GM12878 (cell line): ENCODE measurements around the gene DLG2. TPM values are rescaled to one million over a fixed set of nuclear protein-coding genes. Genes with fewer than 3 reads are reported as not detected.

Experiments
- ATAC-seq: fragments of 200-7000 bp; cut with Tn5 transposase; 3 replicates; pipeline ENCODE4 v1.9.1; 2020; ENCODE audit warnings: mild to moderate bottlenecking, moderate library complexity
- BruUV-seq: library from RNA; stranded (reverse); fragments of 400-500 nt; replicated peaks from 2 replicates; lab custom pipeline; 2021; lab: Mats Ljungman, UMichigan
- CTCF ChIA-PET: fragments of 300-600 bp; sonication (Branson Sonifier 250); formaldehyde crosslinking; extraction: SDS; loops from one replicate; lab custom pipeline; 2021; ENCODE audit warnings: inconsistent platforms; lab: Yijun Ruan, JAX
- POLR2A ChIA-PET: fragments of 350-600 bp; formaldehyde crosslinking; extraction: SDS; loops from one replicate; lab custom pipeline; 2021; ENCODE audit warnings: inconsistent platforms; lab: Charles Lee
- RAD21 ChIA-PET: fragments of 300-600 bp; sonication (Branson Sonifier 250); formaldehyde crosslinking; loops from one replicate; lab custom pipeline; 2023; ENCODE audit warnings: antibody characterized with exemption; ENCODE audit not compliant: unreplicated experiment; lab: Charles Lee
- SMC1A ChIA-PET: fragments of 300-600 bp; sonication (Branson Sonifier 250); formaldehyde crosslinking; loops from one replicate; lab custom pipeline; 2023; ENCODE audit not compliant: unreplicated experiment, uncharacterized antibody; lab: Charles Lee
- DNase-seq: peaks from one replicate; pipeline ENCODE4 v3.0.0-alpha.2; 2011; ENCODE audit warnings: low read depth, low spot score
- FAIRE-seq: peaks from 3 replicates; lab custom pipeline; 2011; peaks lifted over from hg19 to GRCh38; lab: Jason Lieb, UNC
- H2AFZ ChIP-seq: 2 replicates; pipeline ENCODE4 v1.6.0; 2011; ENCODE audit warnings: low read depth, low read length, control low read depth; ENCODE audit not compliant: control insufficient read depth
- H3K27ac ChIP-seq: 2 replicates; pipeline ENCODE4 v1.5.1; 2011; ENCODE audit warnings: control low read depth; ENCODE audit not compliant: control insufficient read depth, insufficient read depth
- H3K27me3 ChIP-seq, 2 experiments: replicated peaks in 1 of 2; 2 replicates each; pipeline versions ENCODE4 v1.6.0 to v1.6.1; 2011; ENCODE audit warnings: low read length in 1 of 2; ENCODE audit not compliant: control insufficient read depth in 2 of 2, insufficient read depth in 2 of 2
- H3K36me3 ChIP-seq, 2 experiments: 2 replicates each; pipeline ENCODE4 v1.5.1; 2011; ENCODE audit warnings: low read length in 1 of 2; ENCODE audit not compliant: control insufficient read depth in 2 of 2, insufficient read depth in 2 of 2
- H3K4me1 ChIP-seq: 2 replicates; pipeline ENCODE4 v1.6.1; 2011; ENCODE audit warnings: mild to moderate bottlenecking, low read length, moderate library complexity, mixed read lengths; ENCODE audit not compliant: control insufficient read depth, insufficient read depth
- H3K4me2 ChIP-seq: 2 replicates; pipeline ENCODE4 v1.6.0; 2011; ENCODE audit warnings: control low read depth; ENCODE audit not compliant: control insufficient read depth, insufficient read depth
- H3K4me3 ChIP-seq: fragments of 200-600 bp; sonication (generic); 2 replicates; pipeline ENCODE4 v1.5.1; 2016
- H3K79me2 ChIP-seq: 2 replicates; pipeline ENCODE4 v1.6.0; 2011; ENCODE audit warnings: low read length; ENCODE audit not compliant: control insufficient read depth, insufficient read depth
- H3K9ac ChIP-seq: 2 replicates; pipeline ENCODE4 v1.8.0; 2011; ENCODE audit warnings: low read length, control low read depth, mixed read lengths; ENCODE audit not compliant: control insufficient read depth, insufficient read depth
- H3K9me3 ChIP-seq: replicated peaks from 3 replicates; pipeline ENCODE4 v1.5.1; 2011; ENCODE audit warnings: mild to moderate bottlenecking, low read length; ENCODE audit not compliant: control insufficient read depth, insufficient read depth
- H4K20me1 ChIP-seq: 2 replicates; pipeline ENCODE4 v1.6.0; 2011; ENCODE audit not compliant: control insufficient read depth, insufficient read depth
- NFXL1 ChIP-seq: fragments of 450-650 bp; IDR thresholded peaks from 2 replicates; pipeline ENCODE4 v1.6.1; 2017; ENCODE audit warnings: antibody characterized with exemption, mild to moderate bottlenecking, borderline replicate concordance
- POLR2AphosphoS5 ChIP-seq: IDR thresholded peaks from 2 replicates; pipeline ENCODE4 v1.6.1; 2011; ENCODE audit warnings: mild to moderate bottlenecking, low read length, inconsistent platforms
- SMAD5 ChIP-seq: IDR thresholded peaks from 2 replicates; pipeline ENCODE4 v1.6.1; 2016; ENCODE audit warnings: antibody characterized with exemption, low read depth
- WGBS: methylation state at CpG from one replicate; pipeline ENCODE4 v1.1.6; 2016; ENCODE audit warnings: low lambda C conversion rate; ENCODE audit not compliant: insufficient replicate concordance, insufficient coverage; ENCODE audit errors: missing lambda C conversion rate; 5-methylcytosine and 5-hydroxymethylcytosine counted together
- in situ Hi-C: fragments of 300-500 bp; cut with MboI; formaldehyde crosslinking; loops from 9 replicates; pipeline ENCODE4 v1.14.3; 2018; ENCODE audit warnings: mixed read lengths
- intact Hi-C: fragments of 100-400 bp; cut with micrococcal nuclease; formaldehyde crosslinking; loops from one replicate; pipeline ENCODE4 v1.14.2; 2022; ENCODE audit not compliant: unreplicated experiment
- polyA plus RNA-seq, 11 experiments: library from polyadenylated mRNA; depleted of rRNA in 4 of 11; unstranded in 6 of 11; stranded (reverse) in 5 of 11; fragments of >200 nt; fragmentation: Nextera tagmentation in 4 of 11; fragmentation: Illumina TruSeq in 1 of 11; extraction: Ambion mirVana in 4 of 11; extraction: Trizol in 1 of 11; gene quantifications; 1 replicate in 1 of 11; 2 replicates in 10 of 11; pipeline versions ENCODE4 v1.2.1 to v1.2.3, GENCODE V29; 2011 to 2016; ENCODE audit warnings: inconsistent platforms in 2 of 11, missing spikeins in 2 of 11, low read depth in 1 of 11
- total RNA-seq, 4 experiments: library from RNA; depleted of rRNA in 3 of 4; stranded (reverse); fragments of >200 nt in 3 of 4; fragmentation: Illumina TruSeq in 1 of 4; extraction: Trizol in 1 of 4; gene quantifications; 2 replicates each; pipeline versions ENCODE4 v1.2.1 to v1.2.3, GENCODE V29; 2013 to 2021
- TF ChIP-seq, protein P1 (sequence below): fragments of 450-650 bp; formaldehyde crosslinking; IDR thresholded peaks from 2 replicates; pipeline ENCODE4 v1.5.0; 2022; ENCODE audit warnings: mild to moderate bottlenecking, missing genetic modification characterization
- TF ChIP-seq, protein P2 (sequence below): fragments of 450-650 bp; IDR thresholded peaks from 2 replicates; pipeline ENCODE4 v1.6.1; 2017; ENCODE audit warnings: antibody characterized with exemption, mild to moderate bottlenecking, moderate library complexity
- TF ChIP-seq, protein P3 (sequence below): IDR thresholded peaks from 2 replicates; pipeline ENCODE4 v1.6.1; 2012; ENCODE audit warnings: low read length, inconsistent platforms

DLG2 gene
- total and polyA plus RNA-seq, 10 of the 15 experiments (the other 5 are each of a cell fraction or from before 2014, with no cell fraction given) = 0.09 to 0.98 (median 0.35) TPM

DNA sequence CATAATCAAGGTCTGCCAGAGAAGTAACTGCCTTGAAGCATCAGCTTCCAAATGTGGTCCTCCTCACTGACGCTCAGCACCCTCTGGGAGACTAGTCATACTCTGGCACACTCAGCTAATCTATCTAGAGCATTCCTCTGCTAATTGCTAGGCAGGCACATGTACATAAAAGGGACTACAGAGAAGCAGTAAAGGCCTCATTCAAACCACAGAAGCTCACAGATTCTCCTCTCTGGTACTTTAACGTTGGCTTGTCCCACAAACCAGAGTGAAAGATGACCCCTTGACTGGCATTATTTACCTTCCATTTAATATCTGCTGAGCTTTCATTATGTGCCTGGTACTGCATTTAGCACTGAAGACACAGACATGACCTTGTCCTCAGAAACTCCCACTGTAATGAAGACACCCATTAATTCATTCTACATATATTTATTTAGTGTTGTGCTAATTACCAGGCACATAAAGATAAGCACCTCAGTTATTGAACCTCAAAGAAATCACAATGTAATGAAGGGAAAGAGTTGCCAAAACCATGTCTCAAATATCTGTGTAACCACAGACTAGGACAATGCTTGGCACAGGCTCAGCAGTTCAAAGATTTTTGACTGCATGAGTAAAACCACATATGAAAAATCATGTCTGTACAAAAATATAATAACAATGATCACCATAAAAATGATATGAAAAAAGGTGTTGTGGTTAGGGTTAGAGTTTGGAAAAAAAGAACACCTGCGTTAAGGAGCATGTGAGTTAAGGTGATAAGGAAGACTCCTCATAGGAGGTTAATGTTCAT, 550.4 kb downstream of the DLG2 start:
- RAD21 ChIA-PET = no interaction called here
- Histone ChIP-seq H4K20me1 (no peaks in the 10 kb centered on the region), H3K9me3 (no peaks in the 10 kb centered on the region), H3K27me3 (no peaks in the 10 kb centered on the region), H3K27ac (no peak overlapping the region), H3K9ac (no peak overlapping the region), H3K4me1 (no peaks in the 10 kb centered on the region), H3K79me2 (no peaks in the 10 kb centered on the region), H3K4me3 (no peak overlapping the region), H3K36me3 (no peaks in the 10 kb centered on the region), H3K4me2 (no peak overlapping the region), H2AFZ (no peak overlapping the region)
- FAIRE-seq (no peak), DNase-seq (no peak), ATAC-seq (no peak)
- in situ Hi-C loops = no loop called here
- WGBS = 24% methylated on average over 3 of the region's 3 CpGs
- POLR2A ChIA-PET = no interaction called here
- SMC1A ChIA-PET = no interaction called here
- no TSS peak for BruUV-seq
- intact Hi-C loops = no loop called here
- no peak for TF ChIP-seq NFXL1
- TF ChIP-seq, protein P1, sequence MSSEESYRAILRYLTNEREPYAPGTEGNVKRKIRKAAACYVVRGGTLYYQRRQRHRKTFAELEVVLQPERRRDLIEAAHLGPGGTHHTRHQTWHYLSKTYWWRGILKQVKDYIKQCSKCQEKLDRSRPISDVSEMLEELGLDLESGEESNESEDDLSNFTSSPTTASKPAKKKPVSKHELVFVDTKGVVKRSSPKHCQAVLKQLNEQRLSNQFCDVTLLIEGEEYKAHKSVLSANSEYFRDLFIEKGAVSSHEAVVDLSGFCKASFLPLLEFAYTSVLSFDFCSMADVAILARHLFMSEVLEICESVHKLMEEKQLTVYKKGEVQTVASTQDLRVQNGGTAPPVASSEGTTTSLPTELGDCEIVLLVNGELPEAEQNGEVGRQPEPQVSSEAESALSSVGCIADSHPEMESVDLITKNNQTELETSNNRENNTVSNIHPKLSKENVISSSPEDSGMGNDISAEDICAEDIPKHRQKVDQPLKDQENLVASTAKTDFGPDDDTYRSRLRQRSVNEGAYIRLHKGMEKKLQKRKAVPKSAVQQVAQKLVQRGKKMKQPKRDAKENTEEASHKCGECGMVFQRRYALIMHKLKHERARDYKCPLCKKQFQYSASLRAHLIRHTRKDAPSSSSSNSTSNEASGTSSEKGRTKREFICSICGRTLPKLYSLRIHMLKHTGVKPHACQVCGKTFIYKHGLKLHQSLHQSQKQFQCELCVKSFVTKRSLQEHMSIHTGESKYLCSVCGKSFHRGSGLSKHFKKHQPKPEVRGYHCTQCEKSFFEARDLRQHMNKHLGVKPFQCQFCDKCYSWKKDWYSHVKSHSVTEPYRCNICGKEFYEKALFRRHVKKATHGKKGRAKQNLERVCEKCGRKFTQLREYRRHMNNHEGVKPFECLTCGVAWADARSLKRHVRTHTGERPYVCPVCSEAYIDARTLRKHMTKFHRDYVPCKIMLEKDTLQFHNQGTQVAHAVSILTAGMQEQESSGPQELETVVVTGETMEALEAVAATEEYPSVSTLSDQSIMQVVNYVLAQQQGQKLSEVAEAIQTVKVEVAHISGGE (CRISPR knock-in tag) = no peak
- TF ChIP-seq, protein P2, sequence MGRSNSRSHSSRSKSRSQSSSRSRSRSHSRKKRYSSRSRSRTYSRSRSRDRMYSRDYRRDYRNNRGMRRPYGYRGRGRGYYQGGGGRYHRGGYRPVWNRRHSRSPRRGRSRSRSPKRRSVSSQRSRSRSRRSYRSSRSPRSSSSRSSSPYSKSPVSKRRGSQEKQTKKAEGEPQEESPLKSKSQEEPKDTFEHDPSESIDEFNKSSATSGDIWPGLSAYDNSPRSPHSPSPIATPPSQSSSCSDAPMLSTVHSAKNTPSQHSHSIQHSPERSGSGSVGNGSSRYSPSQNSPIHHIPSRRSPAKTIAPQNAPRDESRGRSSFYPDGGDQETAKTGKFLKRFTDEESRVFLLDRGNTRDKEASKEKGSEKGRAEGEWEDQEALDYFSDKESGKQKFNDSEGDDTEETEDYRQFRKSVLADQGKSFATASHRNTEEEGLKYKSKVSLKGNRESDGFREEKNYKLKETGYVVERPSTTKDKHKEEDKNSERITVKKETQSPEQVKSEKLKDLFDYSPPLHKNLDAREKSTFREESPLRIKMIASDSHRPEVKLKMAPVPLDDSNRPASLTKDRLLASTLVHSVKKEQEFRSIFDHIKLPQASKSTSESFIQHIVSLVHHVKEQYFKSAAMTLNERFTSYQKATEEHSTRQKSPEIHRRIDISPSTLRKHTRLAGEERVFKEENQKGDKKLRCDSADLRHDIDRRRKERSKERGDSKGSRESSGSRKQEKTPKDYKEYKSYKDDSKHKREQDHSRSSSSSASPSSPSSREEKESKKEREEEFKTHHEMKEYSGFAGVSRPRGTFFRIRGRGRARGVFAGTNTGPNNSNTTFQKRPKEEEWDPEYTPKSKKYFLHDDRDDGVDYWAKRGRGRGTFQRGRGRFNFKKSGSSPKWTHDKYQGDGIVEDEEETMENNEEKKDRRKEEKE = no peak
- no peak for TF ChIP-seq POLR2AphosphoS5
- TF ChIP-seq, protein P3, sequence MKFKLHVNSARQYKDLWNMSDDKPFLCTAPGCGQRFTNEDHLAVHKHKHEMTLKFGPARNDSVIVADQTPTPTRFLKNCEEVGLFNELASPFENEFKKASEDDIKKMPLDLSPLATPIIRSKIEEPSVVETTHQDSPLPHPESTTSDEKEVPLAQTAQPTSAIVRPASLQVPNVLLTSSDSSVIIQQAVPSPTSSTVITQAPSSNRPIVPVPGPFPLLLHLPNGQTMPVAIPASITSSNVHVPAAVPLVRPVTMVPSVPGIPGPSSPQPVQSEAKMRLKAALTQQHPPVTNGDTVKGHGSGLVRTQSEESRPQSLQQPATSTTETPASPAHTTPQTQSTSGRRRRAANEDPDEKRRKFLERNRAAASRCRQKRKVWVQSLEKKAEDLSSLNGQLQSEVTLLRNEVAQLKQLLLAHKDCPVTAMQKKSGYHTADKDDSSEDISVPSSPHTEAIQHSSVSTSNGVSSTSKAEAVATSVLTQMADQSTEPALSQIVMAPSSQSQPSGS = no peak
- no peak for TF ChIP-seq SMAD5
- CTCF ChIA-PET = interaction anchor here (1.0 kb wide), 1 partner anchor 15 kb away, joined by 3 read pairs; no protein-coding TSS in a partner anchor
